H9 (cell line): ENCODE measurements around the gene UGT1A5. TPM values are rescaled to one million over a fixed set of nuclear protein-coding genes. Genes with fewer than 3 reads are reported as not detected.

Experiments
- DNase-seq: peaks from one replicate; pipeline ENCODE4 v3.0.0-alpha.2; 2017
- H2AFZ ChIP-seq: one replicate; pipeline ENCODE4 v1.6.1; 2013; ENCODE audit warnings: mild to moderate bottlenecking, low read length, control low read depth, moderate library complexity
- H2AK5ac ChIP-seq: 2 replicates; pipeline ENCODE4 v1.6.1; 2013; ENCODE audit warnings: low read length, control low read depth, mixed read lengths; ENCODE audit not compliant: insufficient read length
- H2BK120ac ChIP-seq: one replicate; pipeline ENCODE4 v1.6.1; 2013; ENCODE audit warnings: low read depth, mild to moderate bottlenecking, low read length, control low read depth, inconsistent platforms; ENCODE audit not compliant: poor library complexity, severe bottlenecking
- H2BK12ac ChIP-seq: 2 replicates; pipeline ENCODE4 v1.6.1; 2013; ENCODE audit warnings: low read length, control low read depth, mixed read lengths, low read depth; ENCODE audit not compliant: insufficient read length
- H2BK15ac ChIP-seq: 2 replicates; pipeline ENCODE4 v1.6.1; 2013; ENCODE audit warnings: low read depth, low read length, control low read depth
- H2BK20ac ChIP-seq: one replicate; pipeline ENCODE4 v1.6.1; 2013; ENCODE audit warnings: low read depth, mild to moderate bottlenecking, low read length, control low read depth, inconsistent platforms; ENCODE audit not compliant: poor library complexity, severe bottlenecking
- H2BK5ac ChIP-seq: 2 replicates; pipeline ENCODE4 v1.6.1; 2013; ENCODE audit warnings: low read length, control low read depth, mixed read lengths; ENCODE audit not compliant: insufficient read length
- H3K14ac ChIP-seq: 2 replicates; pipeline ENCODE4 v1.6.1; 2013; ENCODE audit warnings: low read length, control low read depth; ENCODE audit not compliant: insufficient read depth
- H3K18ac ChIP-seq: 2 replicates; pipeline ENCODE4 v1.6.1; 2013; ENCODE audit warnings: low read depth, mild to moderate bottlenecking, mixed read lengths, low read length, control low read depth; ENCODE audit not compliant: insufficient read length
- H3K23ac ChIP-seq: 2 replicates; pipeline ENCODE4 v1.6.1; 2013; ENCODE audit warnings: low read length, control low read depth, mixed read lengths, low read depth; ENCODE audit not compliant: insufficient read length
- H3K23me2 ChIP-seq: 2 replicates; pipeline ENCODE4 v1.6.1; 2013; ENCODE audit warnings: low read depth, mild to moderate bottlenecking, mixed read lengths, low read length, control low read depth; ENCODE audit not compliant: insufficient read length, poor library complexity, severe bottlenecking
- H3K27ac ChIP-seq: 2 replicates; pipeline ENCODE4 v1.5.1; 2013; ENCODE audit warnings: low read length, control low read depth, mixed read lengths, low read depth; ENCODE audit not compliant: insufficient read length
- H3K27me3 ChIP-seq: 2 replicates; pipeline ENCODE4 v1.6.1; 2013; ENCODE audit warnings: low read length, control low read depth, inconsistent platforms; ENCODE audit not compliant: insufficient read depth
- H3K4ac ChIP-seq: 2 replicates; pipeline ENCODE4 v1.6.1; 2013; ENCODE audit warnings: low read depth, mild to moderate bottlenecking, control low read depth, inconsistent platforms, low read length, moderate library complexity
- H3K4me1 ChIP-seq: 2 replicates; pipeline ENCODE4 v1.6.1; 2013; ENCODE audit warnings: low read length, control low read depth, inconsistent platforms; ENCODE audit not compliant: insufficient read depth
- H3K4me2 ChIP-seq: 2 replicates; pipeline ENCODE4 v1.6.1; 2013; ENCODE audit warnings: low read length, control low read depth, mixed read lengths; ENCODE audit not compliant: insufficient read length, insufficient read depth
- H3K56ac ChIP-seq: 2 replicates; pipeline ENCODE4 v1.6.1; 2013; ENCODE audit warnings: low read depth, mild to moderate bottlenecking, mixed read lengths, low read length, control low read depth; ENCODE audit not compliant: insufficient read length
- H3K79me1 ChIP-seq: 2 replicates; pipeline ENCODE4 v1.6.1; 2013; ENCODE audit warnings: low read depth, mild to moderate bottlenecking, moderate library complexity, low read length, control low read depth, inconsistent platforms; ENCODE audit not compliant: insufficient read depth, poor library complexity, severe bottlenecking
- H3K79me2 ChIP-seq: 2 replicates; pipeline ENCODE4 v1.6.1; 2013; ENCODE audit warnings: low read length, control low read depth, inconsistent platforms; ENCODE audit not compliant: insufficient read depth
- H3K9ac ChIP-seq: 2 replicates; pipeline ENCODE4 v1.6.1; 2013; ENCODE audit warnings: low read length, control low read depth, mixed read lengths; ENCODE audit not compliant: insufficient read length; ENCODE audit errors: extremely low read depth
- H3K9me3 ChIP-seq: one replicate; pipeline ENCODE4 v1.6.1; 2013; ENCODE audit warnings: low read depth, low read length, inconsistent platforms; ENCODE audit not compliant: control insufficient read depth
- H3T11ph ChIP-seq: one replicate; pipeline ENCODE4 v1.6.1; 2013; ENCODE audit warnings: mild to moderate bottlenecking, low read length, control low read depth, inconsistent platforms
- H4K20me1 ChIP-seq: one replicate; pipeline ENCODE4 v1.6.1; 2013; ENCODE audit not compliant: control insufficient read depth, insufficient read length, insufficient read depth
- H4K5ac ChIP-seq: 2 replicates; pipeline ENCODE4 v1.6.1; 2013; ENCODE audit warnings: low read depth, mild to moderate bottlenecking, mixed read lengths, low read length, control low read depth; ENCODE audit not compliant: insufficient read length
- H4K8ac ChIP-seq: replicated peaks from 2 replicates; pipeline ENCODE4 v1.6.1; 2013; ENCODE audit warnings: low read length, control low read depth, mixed read lengths, low read depth; ENCODE audit not compliant: insufficient read length
- H4K91ac ChIP-seq: 2 replicates; pipeline ENCODE4 v1.6.1; 2013; ENCODE audit warnings: low read depth, mild to moderate bottlenecking, moderate library complexity, mixed read lengths, low read length, control low read depth; ENCODE audit not compliant: insufficient read length
- H3K27ac Mint-ChIP-seq, 3 experiments: 2 replicates in 2 of 3; 3 replicates in 1 of 3; pipeline ENCODE4 v1.8.0; 2020 to 2021; ENCODE audit warnings: mixed read lengths in 3 of 3, mild to moderate bottlenecking in 1 of 3, moderate library complexity in 1 of 3
- H3K27me3 Mint-ChIP-seq: 2 replicates; pipeline ENCODE4 v1.8.0; 2021; ENCODE audit warnings: low read depth, mild to moderate bottlenecking, moderate library complexity, mixed read lengths
- H3K36me3 Mint-ChIP-seq, 3 experiments: 2 replicates in 2 of 3; 3 replicates in 1 of 3; pipeline ENCODE4 v1.8.0; 2020 to 2021; ENCODE audit warnings: low read depth in 3 of 3, mixed read lengths in 3 of 3; ENCODE audit not compliant: insufficient read depth in 1 of 3
- H3K4me1 Mint-ChIP-seq, 2 experiments: 2 replicates each; pipeline ENCODE4 v1.8.0; 2020; ENCODE audit warnings: mixed read lengths in 2 of 2
- H3K4me3 Mint-ChIP-seq, 2 experiments: 2 replicates in 1 of 2; 3 replicates in 1 of 2; pipeline ENCODE4 v1.8.0; 2020 to 2021; ENCODE audit warnings: mild to moderate bottlenecking in 2 of 2, mixed read lengths in 2 of 2, moderate library complexity in 1 of 2
- H3K9me3 Mint-ChIP-seq, 2 experiments: 2 replicates in 1 of 2; 3 replicates in 1 of 2; pipeline ENCODE4 v1.8.0; 2020; ENCODE audit warnings: mild to moderate bottlenecking in 2 of 2, mixed read lengths in 2 of 2, moderate library complexity in 1 of 2
- CTCF ChIP-seq: fragments of 200-600 bp; sonication (generic); conservative IDR thresholded peaks from 3 replicates; pipeline ENCODE4 v1.8.0; 2021; ENCODE audit warnings: antibody characterized with exemption, mild to moderate bottlenecking
- WGBS: extraction: QIAGEN DNeasy Blood & Tissue Kit; methylation state at CpG from one replicate; pipeline ENCODE4 v1.1.7; 2013; ENCODE audit warnings: missing lambda C conversion rate, low lambda C conversion rate, mixed read lengths; ENCODE audit not compliant: insufficient read length; ENCODE audit errors: extremely low coverage; 5-methylcytosine and 5-hydroxymethylcytosine counted together
- total RNA-seq: library from RNA; stranded (reverse); gene quantifications from 2 replicates; pipeline ENCODE4 v1.2.1, GENCODE V29; 2021

The UGT1A5 gene
- total RNA-seq, 1 experiment from 2014 or later = not detected

GRCh38 chr2:233690444-233690843, 22.3 kb upstream of the UGT1A5 start:
- H2BK20ac ChIP-seq = no peak overlapping the region
- H3K4ac ChIP-seq = no peak overlapping the region
- no peak overlapping the region for H3K4me2 ChIP-seq
- H4K5ac ChIP-seq = no peak overlapping the region
- peak overlapping the region; percentile 49 for H2BK120ac ChIP-seq
- no peak overlapping the region for H2AFZ ChIP-seq
- no peak overlapping the region for H3K18ac ChIP-seq
- H3K27ac ChIP-seq = no peak overlapping the region
- no peaks in the 10 kb centered on the region for H3K79me1 ChIP-seq
- H3K9ac ChIP-seq = no peak overlapping the region
- no peak overlapping the region for H2AK5ac ChIP-seq
- no peak overlapping the region for H2BK15ac ChIP-seq
- DNase-seq = no peak
- no peaks in the 10 kb centered on the region for H3K27me3 ChIP-seq
- no peaks in the 10 kb centered on the region for H3K23me2 ChIP-seq
- no peak overlapping the region for H4K8ac ChIP-seq
- H4K20me1 ChIP-seq = no peaks in the 10 kb centered on the region
- Mint-ChIP-seq H3K27ac (no peak overlapping the region), H3K4me3 (no peak overlapping the region), H3K27me3 (no peaks in the 10 kb centered on the region; the same call in 1 of the 2 replicates), H3K4me1 (peaks cover 24 to 29% of the 10 kb centered on the region in 2 experiments), H3K9me3 (no peaks in the 10 kb centered on the region; a peak in 2 of 5 replicates), H3K36me3 (no peaks in the 10 kb centered on the region; a peak in 1 of 7 replicates)
- no peak overlapping the region for H3K23ac ChIP-seq
- no peak for TF ChIP-seq CTCF
- no peaks in the 10 kb centered on the region for H3K79me2 ChIP-seq
- no peak overlapping the region for H4K91ac ChIP-seq
- WGBS = no CpG with 5 or more reads among the region's 4 CpGs
- no peak overlapping the region for H3K14ac ChIP-seq
- peaks cover 3% of the 10 kb centered on the region; the same call in 1 of the 2 replicates for H3K4me1 ChIP-seq
- no peaks in the 10 kb centered on the region for H3K9me3 ChIP-seq
- no peak overlapping the region for H2BK12ac ChIP-seq
- no peak overlapping the region for H3T11ph ChIP-seq
- no peak overlapping the region for H3K56ac ChIP-seq
- H2BK5ac ChIP-seq = no peak overlapping the region
